ENCODE data around the gene CDKN2AIP.
"Not testable (repeated sequence)": the region's sequence is repeated elsewhere in the genome, so short reads cannot be mapped to it uniquely, and the experiment has no call there.

CDKN2AIP gene

GRCh38 chr4:183413234-183414200 is 30.9 kb upstream of the CDKN2AIP start:
- DNase-seq = no peak

- DNase-seq = no peak
Measured at GRCh38 chr4:183416879-183417755, 27.3 kb upstream of the CDKN2AIP start.

GRCh38 chr4:183422962-183423631 is 21.3 kb upstream of the CDKN2AIP start:
- DNase-seq = no peak

GRCh38 chr4:183424109-183424744 is 20.2 kb upstream of the CDKN2AIP start:
- DNase-seq = no peak

- no peak for DNase-seq
Measured at GRCh38 chr4:183426507-183426906, 17.9 kb upstream of the CDKN2AIP start.

- DNase-seq = no peak
Measured at GRCh38 chr4:183429489-183429888, 14.9 kb upstream of the CDKN2AIP start.

GRCh38 chr4:183430317-183430993 is 14.0 kb upstream of the CDKN2AIP start:
- DNase-seq = no peak

- no peak for DNase-seq
Measured at GRCh38 chr4:183430994-183431347, 13.5 kb upstream of the CDKN2AIP start.

GRCh38 chr4:183431614-183432013 is 12.8 kb upstream of the CDKN2AIP start:
- DNase-seq = no peak

GRCh38 chr4:183433183-183433582 is 11.3 kb upstream of the CDKN2AIP start:
- not testable (repeated sequence) for DNase-seq

- no peak for DNase-seq
Measured at GRCh38 chr4:183434264-183434663, 10.2 kb upstream of the CDKN2AIP start.

GRCh38 chr4:183434666-183435190 is 9.7 kb upstream of the CDKN2AIP start:
- DNase-seq = no peak

- DNase-seq = no peak
Measured at GRCh38 chr4:183435803-183436202, 8.6 kb upstream of the CDKN2AIP start.

- no peak for DNase-seq
Measured at GRCh38 chr4:183436417-183436816, 8.0 kb upstream of the CDKN2AIP start.

GRCh38 chr4:183437452-183437851 is 7.0 kb upstream of the CDKN2AIP start:
- no peak for DNase-seq

- DNase-seq = no peak
Measured at GRCh38 chr4:183438458-183439113, 5.8 kb upstream of the CDKN2AIP start.

- no peak for DNase-seq
Measured at GRCh38 chr4:183441276-183441675, 3.2 kb upstream of the CDKN2AIP start.

GRCh38 chr4:183443655-183444213 is 702 bp upstream of the CDKN2AIP start:
- DNase-seq = peak; percentile 46

- DNase-seq = no peak
Measured at GRCh38 chr4:183445097-183445428, 627 bp downstream of the CDKN2AIP start.

- DNase-seq = no peak
Measured at GRCh38 chr4:183447646-183448045, 3.2 kb downstream of the CDKN2AIP start.

- DNase-seq = no peak
Measured at GRCh38 chr4:183448436-183448835, 4.0 kb downstream of the CDKN2AIP start.
